Measurements from ENCODE around the gene SPRED2.
A peak's percentile ranks its signal among the peaks of the same experiment; 100 is the strongest.

The SPRED2 gene

DNA sequence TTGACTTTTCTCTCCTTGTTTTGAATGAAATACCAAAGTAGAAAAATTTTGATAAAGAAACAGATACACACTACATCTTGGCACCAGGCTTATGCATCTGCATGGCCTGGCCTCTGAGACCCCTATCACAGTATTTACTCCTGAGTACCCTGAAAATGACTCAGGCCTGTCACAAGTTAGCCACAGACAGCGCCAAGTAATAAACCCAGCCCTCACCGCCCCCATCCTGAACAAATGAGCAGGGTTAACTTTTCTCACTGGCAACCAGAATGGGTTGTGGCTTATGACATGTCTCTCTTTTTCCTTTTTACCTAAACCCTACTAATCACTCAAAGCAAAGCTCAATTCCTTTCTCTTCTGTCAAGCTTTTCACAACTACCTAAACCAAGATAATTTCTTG lies 35.3 kb downstream of the SPRED2 start:
- H3K4me3 ChIP-seq (ENCODE audit: low read length) = no peak overlapping the region
- TF ChIP-seq EZH2phosphoT487 (IDR thresholded peaks at IDR 0.05; ENCODE audit: low read depth) = no peak
- TF ChIP-seq, protein P1, sequence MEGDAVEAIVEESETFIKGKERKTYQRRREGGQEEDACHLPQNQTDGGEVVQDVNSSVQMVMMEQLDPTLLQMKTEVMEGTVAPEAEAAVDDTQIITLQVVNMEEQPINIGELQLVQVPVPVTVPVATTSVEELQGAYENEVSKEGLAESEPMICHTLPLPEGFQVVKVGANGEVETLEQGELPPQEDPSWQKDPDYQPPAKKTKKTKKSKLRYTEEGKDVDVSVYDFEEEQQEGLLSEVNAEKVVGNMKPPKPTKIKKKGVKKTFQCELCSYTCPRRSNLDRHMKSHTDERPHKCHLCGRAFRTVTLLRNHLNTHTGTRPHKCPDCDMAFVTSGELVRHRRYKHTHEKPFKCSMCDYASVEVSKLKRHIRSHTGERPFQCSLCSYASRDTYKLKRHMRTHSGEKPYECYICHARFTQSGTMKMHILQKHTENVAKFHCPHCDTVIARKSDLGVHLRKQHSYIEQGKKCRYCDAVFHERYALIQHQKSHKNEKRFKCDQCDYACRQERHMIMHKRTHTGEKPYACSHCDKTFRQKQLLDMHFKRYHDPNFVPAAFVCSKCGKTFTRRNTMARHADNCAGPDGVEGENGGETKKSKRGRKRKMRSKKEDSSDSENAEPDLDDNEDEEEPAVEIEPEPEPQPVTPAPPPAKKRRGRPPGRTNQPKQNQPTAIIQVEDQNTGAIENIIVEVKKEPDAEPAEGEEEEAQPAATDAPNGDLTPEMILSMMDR (IDR thresholded peaks at IDR 0.05; ENCODE audit: low read depth, low read length) = no peak
- H3K36me3 ChIP-seq (replicated peaks; ENCODE audit: low read depth, low read length) = no peaks in the 10 kb centered on the region
- H3K9ac ChIP-seq (ENCODE audit: low read length) = no peak overlapping the region
- H3K27ac ChIP-seq (ENCODE audit: low read length) = no peak overlapping the region
- peaks cover 91% of the 10 kb centered on the region for H3K79me2 ChIP-seq (ENCODE audit: low read length)
- peaks cover 9% of the 10 kb centered on the region; the same call in 1 of the 2 replicates for H4K20me1 ChIP-seq (ENCODE audit: insufficient read depth, low read length)
- H3K9me3 ChIP-seq (ENCODE audit: insufficient read depth, low read length) = no peaks in the 10 kb centered on the region
- H3K4me2 ChIP-seq (ENCODE audit: low read length) = peak overlapping the region; percentile 31; the same call in 1 of the 2 replicates
- peaks cover 58% of the 10 kb centered on the region for H3K4me1 ChIP-seq (ENCODE audit: low read length)
- no peak overlapping the region for H2AFZ ChIP-seq (ENCODE audit: low read depth, low read length)
- H3K27me3 ChIP-seq (ENCODE audit: low read depth, low read length) = no peaks in the 10 kb centered on the region

DNA sequence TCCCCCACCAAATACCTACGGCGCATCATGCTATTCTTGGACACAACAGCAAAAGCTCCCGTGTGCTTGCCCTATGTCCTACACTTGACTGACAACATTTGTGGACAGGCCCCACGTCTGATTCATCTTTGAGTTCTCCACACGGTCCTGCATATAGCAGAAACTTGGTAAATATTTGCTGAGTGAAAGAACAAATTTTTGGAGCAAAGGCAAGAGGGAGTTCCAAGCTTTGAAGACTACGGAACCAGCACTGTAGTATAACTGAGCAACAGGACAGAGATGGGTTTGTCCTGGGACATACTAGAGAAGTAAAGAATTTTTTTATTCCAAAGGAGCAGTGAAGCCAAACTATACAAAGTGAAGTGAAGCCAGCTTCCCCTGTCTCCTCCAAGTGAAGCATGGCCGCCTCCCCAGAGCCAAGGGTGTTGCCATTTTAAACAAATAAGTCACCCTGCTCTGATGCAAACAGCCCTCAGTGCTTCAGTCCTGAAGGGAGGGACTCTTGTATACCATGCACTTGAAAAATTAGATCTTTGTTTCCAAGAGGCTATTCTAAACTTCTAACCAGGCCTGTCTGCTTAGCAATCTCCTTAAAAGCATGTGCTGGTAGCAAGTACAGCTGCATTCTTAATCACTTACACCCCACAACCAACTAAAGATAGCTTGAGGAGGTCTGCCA lies 35.9 kb downstream of the SPRED2 start:
- Histone ChIP-seq H3K4me3 (ENCODE audit: low read length) (no peak overlapping the region), H3K4me2 (ENCODE audit: low read length) (peak overlapping the region; percentile 31), H4K20me1 (ENCODE audit: insufficient read depth, low read length) (peaks cover 9% of the 10 kb centered on the region; the same call in 1 of the 2 replicates), H3K27me3 (ENCODE audit: low read depth, low read length) (no peaks in the 10 kb centered on the region), H2AFZ (ENCODE audit: low read depth, low read length) (no peak overlapping the region), H3K27ac (ENCODE audit: low read length) (no peak overlapping the region), H3K9me3 (ENCODE audit: insufficient read depth, low read length) (no peaks in the 10 kb centered on the region), H3K79me2 (ENCODE audit: low read length) (peaks cover 94% of the 10 kb centered on the region), H3K9ac (ENCODE audit: low read length) (no peak overlapping the region), H3K4me1 (ENCODE audit: low read length) (peaks cover 64% of the 10 kb centered on the region), H3K36me3 (replicated peaks; ENCODE audit: low read depth, low read length) (no peaks in the 10 kb centered on the region)
- TF ChIP-seq EZH2phosphoT487 (IDR thresholded peaks at IDR 0.05; ENCODE audit: low read depth) = no peak
- TF ChIP-seq, protein P1 (IDR thresholded peaks at IDR 0.05; ENCODE audit: low read depth, low read length) = no peak

DNA sequence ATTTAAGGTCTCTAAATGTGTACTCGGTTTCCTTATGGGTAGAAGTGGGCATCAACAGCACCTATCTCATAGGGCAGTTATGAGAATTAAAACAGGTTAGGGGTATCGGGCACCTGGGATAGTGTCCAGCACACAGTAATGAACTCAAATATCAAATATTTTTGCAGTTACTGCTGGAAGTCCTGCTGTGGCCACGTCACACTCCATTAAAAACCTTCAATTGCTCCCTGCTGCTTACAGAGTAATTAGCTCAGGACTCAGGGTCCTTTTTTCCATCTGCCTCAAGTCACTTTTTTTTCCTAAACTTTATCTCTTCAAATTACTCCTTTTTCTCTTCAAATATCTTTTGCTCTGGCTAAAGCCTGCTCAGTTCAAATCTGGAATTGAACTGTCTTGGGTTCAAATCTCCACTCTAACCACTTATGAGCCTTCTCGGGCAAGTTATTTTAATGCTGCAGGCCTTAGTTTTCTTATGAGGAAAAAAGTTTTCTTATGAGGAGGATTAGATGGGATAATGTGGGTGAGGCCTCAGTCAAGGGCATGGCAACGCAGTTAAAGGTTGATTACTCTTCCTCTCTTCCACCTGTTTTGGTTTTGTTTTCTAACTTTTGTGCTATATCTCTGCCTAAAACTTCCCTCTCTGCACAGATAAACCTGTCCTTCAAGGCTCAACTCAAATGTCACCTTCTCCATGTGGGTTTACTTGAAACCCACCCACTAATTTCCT lies 36.6 kb downstream of the SPRED2 start:
- H3K27ac ChIP-seq (ENCODE audit: low read length) = no peak overlapping the region
- TF ChIP-seq, protein P1 (IDR thresholded peaks at IDR 0.05; ENCODE audit: low read depth, low read length) = no peak
- no peak for TF ChIP-seq EZH2phosphoT487 (IDR thresholded peaks at IDR 0.05; ENCODE audit: low read depth)
- no peaks in the 10 kb centered on the region for H3K36me3 ChIP-seq (replicated peaks; ENCODE audit: low read depth, low read length)
- H3K9ac ChIP-seq (ENCODE audit: low read length) = no peak overlapping the region
- peak overlapping the region; percentile 31 for H3K4me2 ChIP-seq (ENCODE audit: low read length)
- H3K4me3 ChIP-seq (ENCODE audit: low read length) = no peak overlapping the region
- H3K9me3 ChIP-seq (ENCODE audit: insufficient read depth, low read length) = no peaks in the 10 kb centered on the region
- peaks cover 95% of the 10 kb centered on the region for H3K79me2 ChIP-seq (ENCODE audit: low read length)
- H2AFZ ChIP-seq (ENCODE audit: low read depth, low read length) = no peak overlapping the region
- H4K20me1 ChIP-seq (ENCODE audit: insufficient read depth, low read length) = peaks cover 9% of the 10 kb centered on the region; the same call in 1 of the 2 replicates
- no peaks in the 10 kb centered on the region for H3K27me3 ChIP-seq (ENCODE audit: low read depth, low read length)
- H3K4me1 ChIP-seq (ENCODE audit: low read length) = peaks cover 71% of the 10 kb centered on the region

GRCh38 chr2:65393743-65394422 lies 38.5 kb downstream of the SPRED2 start:
- Histone ChIP-seq H3K9ac (ENCODE audit: low read length) (no peak overlapping the region), H3K9me3 (ENCODE audit: insufficient read depth, low read length) (no peaks in the 10 kb centered on the region), H3K27me3 (ENCODE audit: low read depth, low read length) (no peaks in the 10 kb centered on the region), H3K4me2 (ENCODE audit: low read length) (peak overlapping the region; percentile 66), H2AFZ (ENCODE audit: low read depth, low read length) (no peak overlapping the region), H4K20me1 (ENCODE audit: insufficient read depth, low read length) (peaks cover 6% of the 10 kb centered on the region; the same call in 1 of the 2 replicates), H3K4me3 (ENCODE audit: low read length) (peak overlapping the region; percentile 32), H3K4me1 (ENCODE audit: low read length) (peaks cover 89% of the 10 kb centered on the region), H3K36me3 (replicated peaks; ENCODE audit: low read depth, low read length) (no peaks in the 10 kb centered on the region), H3K27ac (ENCODE audit: low read length) (peak overlapping the region; percentile 63), H3K79me2 (ENCODE audit: low read length) (peaks cover 96% of the 10 kb centered on the region)
- TF ChIP-seq, protein P1 (IDR thresholded peaks at IDR 0.05; ENCODE audit: low read depth, low read length) = no peak
- no peak for TF ChIP-seq EZH2phosphoT487 (IDR thresholded peaks at IDR 0.05; ENCODE audit: low read depth)
